HEK293T (cell line): ENCODE measurements around the gene YPEL1.
A peak's percentile ranks its signal among the peaks of the same experiment; 100 is the strongest.

Experiments
- CTCF ChIA-PET: fragments of 350-600 bp; formaldehyde crosslinking; extraction: SDS; loops from one replicate; lab custom pipeline; 2021; ENCODE audit warnings: antibody characterized with exemption, inconsistent platforms; lab: Yijun Ruan, JAX
- POLR2A ChIA-PET: fragments of 350-600 bp; formaldehyde crosslinking; extraction: SDS; loops from one replicate; lab custom pipeline; 2020; ENCODE audit warnings: antibody characterized with exemption, inconsistent platforms; lab: Yijun Ruan, JAX
- DNase-seq: peaks from one replicate; pipeline ENCODE4 v3.0.0; 2012; ENCODE audit warnings: mixed read lengths; ENCODE audit errors: extremely low spot score
- ARNT ChIP-seq: fragments of 450-650 bp; IDR thresholded peaks from 2 replicates; pipeline ENCODE4 v1.6.1; 2017; ENCODE audit warnings: mild to moderate bottlenecking
- BHLHE40 ChIP-seq: fragments of 450-650 bp; IDR thresholded peaks from 2 replicates; pipeline ENCODE4 v1.6.1; 2016; ENCODE audit warnings: mild to moderate bottlenecking, moderate library complexity, borderline replicate concordance
- CTBP1 ChIP-seq: fragments of 450-650 bp; IDR thresholded peaks from 2 replicates; pipeline ENCODE4 v1.6.1; 2016; ENCODE audit warnings: borderline replicate concordance
- ELF4 ChIP-seq: fragments of 450-650 bp; IDR thresholded peaks from 2 replicates; pipeline ENCODE4 v1.6.1; 2017; ENCODE audit warnings: antibody characterized with exemption
- FOXA1 ChIP-seq: fragments of 450-650 bp; IDR thresholded peaks from 2 replicates; pipeline ENCODE4 v1.6.1; 2016; ENCODE audit warnings: mild to moderate bottlenecking
- FOXK2 ChIP-seq: fragments of 450-650 bp; IDR thresholded peaks from 2 replicates; pipeline ENCODE4 v1.6.1; 2016; ENCODE audit warnings: mild to moderate bottlenecking
- FOXM1 ChIP-seq: fragments of 450-650 bp; IDR thresholded peaks from 2 replicates; pipeline ENCODE4 v1.6.1; 2017; ENCODE audit warnings: mild to moderate bottlenecking, borderline replicate concordance
- L3MBTL2 ChIP-seq: fragments of 450-650 bp; conservative IDR thresholded peaks from 2 replicates; pipeline ENCODE4 v1.6.1; 2016; ENCODE audit warnings: mild to moderate bottlenecking
- LEF1 ChIP-seq: fragments of 450-650 bp; IDR thresholded peaks from 2 replicates; pipeline ENCODE4 v1.6.1; 2017; ENCODE audit warnings: mild to moderate bottlenecking, borderline replicate concordance
- NFRKB ChIP-seq: fragments of 450-650 bp; IDR thresholded peaks from 2 replicates; pipeline ENCODE4 v1.6.1; 2016; ENCODE audit warnings: mild to moderate bottlenecking, moderate library complexity
- PKNOX1 ChIP-seq: fragments of 450-650 bp; IDR thresholded peaks from 2 replicates; pipeline ENCODE4 v1.6.1; 2016
- SP1 ChIP-seq: fragments of 450-650 bp; IDR thresholded peaks from 2 replicates; pipeline ENCODE4 v1.6.1; 2017
- SUZ12 ChIP-seq: fragments of 450-650 bp; IDR thresholded peaks from 2 replicates; pipeline ENCODE4 v1.6.1; 2016; ENCODE audit warnings: mild to moderate bottlenecking
- TARDBP ChIP-seq: fragments of 450-650 bp; IDR thresholded peaks from 2 replicates; pipeline ENCODE4 v1.6.1; 2016
- ZNF384 ChIP-seq: fragments of 450-650 bp; IDR thresholded peaks from 2 replicates; pipeline ENCODE4 v1.6.1; 2016

YPEL1 gene

GRCh38 chr22:21659864-21660525 is 75.6 kb downstream of the YPEL1 start:
- CTCF ChIA-PET, result no interaction called here
- POLR2A ChIA-PET, result no interaction called here
- no peak for DNase-seq
- TF ChIP-seq ELF4 (no peak), FOXK2 (no peak), SP1 (no peak), L3MBTL2 (no peak), ARNT (no peak), BHLHE40 (no peak), TARDBP (no peak), LEF1 (no peak), CTBP1 (no peak), FOXA1 (no peak), PKNOX1 (no peak), SUZ12 (no peak), NFRKB (no peak), ZNF384 (no peak), FOXM1 (no peak)

GRCh38 chr22:21657360-21658032 is 78.1 kb downstream of the YPEL1 start:
- DNase-seq, result peak; percentile 87
- TF ChIP-seq L3MBTL2 (peak; percentile 55), FOXA1 (no peak), TARDBP (peak; percentile 59; the same call in 1 of the 2 replicates)
- POLR2A ChIA-PET, result interaction anchor here (0.6 to 1.2 kb wide), 3 partner anchors 12 to 83 kb away, joined by 3 read pairs; no protein-coding TSS in a partner anchor
- CTCF ChIA-PET, result interaction anchor here (0.8 to 2.6 kb wide), 4 partner anchors 11 to 16 kb away, joined by 3 to 11 read pairs (median 4); no protein-coding TSS in a partner anchor

GRCh38 chr22:21657020-21657359 is 78.6 kb downstream of the YPEL1 start:
- POLR2A ChIA-PET, result interaction anchor here (1.0 kb wide), 1 partner anchor 16 kb away, joined by 3 read pairs; no protein-coding TSS in a partner anchor
- no peak for DNase-seq
- CTCF ChIA-PET, result interaction anchor here (1.4 to 2.6 kb wide), 2 partner anchors 10 to 14 kb away, joined by 4 to 11 read pairs; no protein-coding TSS in a partner anchor
- TF ChIP-seq ELF4 (no peak), ZNF384 (no peak), NFRKB (no peak), TARDBP (no peak), SP1 (no peak), L3MBTL2 (no peak), LEF1 (no peak), FOXK2 (no peak), FOXA1 (no peak)

GRCh38 chr22:21652547-21653545 is 82.7 kb downstream of the YPEL1 start:
- no peak for DNase-seq
- ChIA-PET CTCF (interaction anchor here (0.9 to 1.9 kb wide), 2 partner anchors 10 to 11 kb away, joined by 7 to 10 read pairs; partner anchors contain the start of gene SDF2L1), POLR2A (interaction anchor here (0.8 to 3.8 kb wide), 4 partner anchors 11 to 23 kb away, joined by 3 to 27 read pairs (median 11); partner anchors contain the start of genes PPIL2, SDF2L1 and YDJC)
- TF ChIP-seq ARNT, result no peak
- TF ChIP-seq BHLHE40, result no peak
- peak; percentile 56; the same call in 1 of the 2 replicates for TF ChIP-seq LEF1
- no peak for TF ChIP-seq FOXA1
- TF ChIP-seq NFRKB, result no peak
- TF ChIP-seq ELF4, result no peak
- TF ChIP-seq TARDBP, result no peak

GRCh38 chr22:21652010-21652546 is 83.5 kb downstream of the YPEL1 start:
- peak; percentile 89 for TF ChIP-seq FOXM1
- TF ChIP-seq TARDBP, result no peak
- TF ChIP-seq PKNOX1, result no peak
- peak; percentile 98 for TF ChIP-seq L3MBTL2
- DNase-seq, result peak; percentile 93
- POLR2A ChIA-PET, result interaction anchor here (0.7 to 3.8 kb wide), 6 partner anchors 10 to 23 kb away, joined by 3 to 27 read pairs (median 4); partner anchors contain the start of genes PPIL2, SDF2L1 and YDJC
- CTCF ChIA-PET, result interaction anchor here (0.9 to 1.0 kb wide), 2 partner anchors 9 to 46 kb away, joined by 3 to 7 read pairs; partner anchors contain the start of gene SDF2L1

- POLR2A ChIA-PET, result interaction anchor here (0.7 to 3.8 kb wide), 5 partner anchors 9 to 22 kb away, joined by 3 to 27 read pairs (median 5); partner anchors contain the start of genes PPIL2 and SDF2L1
- CTCF ChIA-PET, result interaction anchor here (0.9 to 1.0 kb wide), 2 partner anchors 9 to 46 kb away, joined by 3 to 7 read pairs; partner anchors contain the start of gene SDF2L1
- TF ChIP-seq L3MBTL2, result no peak
- TF ChIP-seq CTBP1, result no peak
- no peak for TF ChIP-seq ZNF384
- TF ChIP-seq ELF4, result no peak
- DNase-seq, result no peak
Measured at GRCh38 chr22:21651521-21652009, 84.0 kb downstream of the YPEL1 start.
